Gastroesophageal sphincter (tissue), 4 donors: Measurements from ENCODE around the gene IL1B. TPM values are rescaled to one million over a fixed set of nuclear protein-coding genes. Genes with fewer than 3 reads are reported as not detected.

Experiments
- ATAC-seq: fragments of 150-250 bp; one replicate; pipeline ENCODE4 v1.9.1; 2016; ENCODE audit warnings: mild to moderate bottlenecking, moderate library complexity
- H3K27ac ChIP-seq, 4 donors: fragments of 200-600 bp; sonication (generic) in 3 of 4; 1 replicate in 3 of 4; 2 replicates in 1 of 4; pipeline ENCODE4 v1.5.1; 2016 to 2019
- H3K27me3 ChIP-seq: fragments of 200-600 bp; sonication (generic); one replicate; pipeline ENCODE4 v1.5.1; 2019
- H3K36me3 ChIP-seq, 2 donors: fragments of 200-600 bp; sonication (generic); one replicate each; pipeline ENCODE4 v1.5.1; 2019; ENCODE audit warnings: control low read depth in 1 of 2
- H3K4me1 ChIP-seq, 3 donors: fragments of 200-600 bp; sonication (generic); 1 replicate in 2 of 3; 2 replicates in 1 of 3; pipeline ENCODE4 v1.5.1; 2016 to 2019; ENCODE audit warnings: control low read depth in 2 of 3
- H3K4me3 ChIP-seq, 2 donors: fragments of 200-600 bp; sonication (generic); one replicate each; pipeline ENCODE4 v1.5.1; 2019; ENCODE audit warnings: mild to moderate bottlenecking in 1 of 2, moderate library complexity in 1 of 2
- H3K9me3 ChIP-seq, 3 donors: fragments of 200-600 bp; sonication (generic); one replicate each; pipeline ENCODE4 v1.5.1; 2017 to 2019; ENCODE audit warnings: control low read depth in 2 of 3
- CTCF ChIP-seq, 4 experiments: fragments of 200-600 bp in 2 of 4; fragments of 450-650 bp in 2 of 4; sonication (generic) in 1 of 4; IDR thresholded peaks; one replicate each; pipeline ENCODE4 v1.5.1; 2017 to 2019; ENCODE audit warnings: antibody characterized with exemption in 4 of 4, mild to moderate bottlenecking in 2 of 4, moderate library complexity in 2 of 4
- EP300 ChIP-seq: sonication (generic); formaldehyde crosslinking; IDR thresholded peaks from one replicate; pipeline ENCODE4 v1.6.1; 2017; ENCODE audit warnings: antibody characterized with exemption, mild to moderate bottlenecking
- POLR2A ChIP-seq, 2 donors: fragments of 450-650 bp; IDR thresholded peaks; one replicate each; pipeline ENCODE4 v1.6.1; 2017; ENCODE audit warnings: antibody characterized with exemption in 2 of 2, mild to moderate bottlenecking in 2 of 2, moderate library complexity in 1 of 2
- POLR2AphosphoS5 ChIP-seq: sonication (generic); formaldehyde crosslinking; IDR thresholded peaks from one replicate; pipeline ENCODE4 v1.6.1; 2017; ENCODE audit warnings: antibody characterized with exemption
- WGBS, 2 donors: methylation state at CpG; one replicate each; pipeline ENCODE4 v1.1.5; 2018; ENCODE audit warnings: low coverage in 1 of 2; 5-methylcytosine and 5-hydroxymethylcytosine counted together
- total RNA-seq, 4 donors: library from RNA; depleted of rRNA; stranded (reverse); fragments of >200 nt; gene quantifications; one replicate each; pipeline ENCODE4 v1.1.0, GENCODE V29; 2016

IL1B gene
- total RNA-seq, 4 donors from 2014 or later, result 2.7 to 3.2 TPM; not detected in 2

- no peaks in the 10 kb centered on the region for H3K4me1 ChIP-seq
- H3K9me3 ChIP-seq, result no peaks in the 10 kb centered on the region
- WGBS, 2 donors, result 71 to 82% methylated on average over 5 of the region's 5 CpGs
- no peak for ATAC-seq
- TF ChIP-seq CTCF (IDR thresholded peaks at IDR 0.05), result no peak
- no peak overlapping the region for H3K4me3 ChIP-seq
- no peaks in the 10 kb centered on the region for H3K36me3 ChIP-seq
- H3K27me3 ChIP-seq, result no peaks in the 10 kb centered on the region
- no peak overlapping the region for H3K27ac ChIP-seq
Measured at GRCh38 chr2:112881217-112881985, 44.8 kb upstream of the IL1B start.

GRCh38 chr2:112880696-112881095 lies 44.1 kb upstream of the IL1B start:
- H3K36me3 ChIP-seq, result no peaks in the 10 kb centered on the region
- H3K4me3 ChIP-seq, result no peak overlapping the region
- no peaks in the 10 kb centered on the region for H3K4me1 ChIP-seq
- TF ChIP-seq CTCF (IDR thresholded peaks at IDR 0.05) (no peak), POLR2AphosphoS5 (no peak), EP300 (no peak), POLR2A (IDR thresholded peaks at IDR 0.05) (no peak)
- 56 to 82% methylated on average over 5 to 7 of the region's 7 CpGs for whole genome bisulfite sequencing, 2 donors
- H3K27ac ChIP-seq, result no peak overlapping the region
- ATAC-seq, result no peak
- H3K9me3 ChIP-seq, result no peaks in the 10 kb centered on the region
- no peaks in the 10 kb centered on the region for H3K27me3 ChIP-seq

- H3K4me3 ChIP-seq, result no peak overlapping the region
- no peaks in the 10 kb centered on the region for H3K4me1 ChIP-seq
- WGBS, 2 donors, result 83% methylated on average over 5 of the region's 5 CpGs; no CpG with 5 or more reads in 1 of the 2 donors
- no peak for ATAC-seq
- H3K27me3 ChIP-seq, result no peaks in the 10 kb centered on the region
- no peaks in the 10 kb centered on the region for H3K9me3 ChIP-seq
- no peaks in the 10 kb centered on the region for H3K36me3 ChIP-seq
- no peak for TF ChIP-seq POLR2A (IDR thresholded peaks at IDR 0.05)
- no peak for TF ChIP-seq CTCF (IDR thresholded peaks at IDR 0.05)
- no peak for TF ChIP-seq POLR2AphosphoS5
- TF ChIP-seq EP300, result no peak
- H3K27ac ChIP-seq, result no peak overlapping the region
Measured at GRCh38 chr2:112880091-112880531, 43.5 kb upstream of the IL1B start.

- Histone ChIP-seq H3K9me3 (no peaks in the 10 kb centered on the region), H3K27ac (no peak overlapping the region), H3K27me3 (no peaks in the 10 kb centered on the region), H3K4me1 (no peaks in the 10 kb centered on the region), H3K36me3 (no peaks in the 10 kb centered on the region), H3K4me3 (no peak overlapping the region)
- WGBS, 2 donors, result 100% methylated on average over 1 of the region's 6 CpGs; no CpG with 5 or more reads in 1 of the 2 donors
- no peak for TF ChIP-seq EP300
- TF ChIP-seq POLR2AphosphoS5, result no peak
- no peak for TF ChIP-seq POLR2A (IDR thresholded peaks at IDR 0.05)
- no peak for TF ChIP-seq CTCF (IDR thresholded peaks at IDR 0.05)
- ATAC-seq, result no peak
Measured at GRCh38 chr2:112879491-112880041, 43.0 kb upstream of the IL1B start.

DNA sequence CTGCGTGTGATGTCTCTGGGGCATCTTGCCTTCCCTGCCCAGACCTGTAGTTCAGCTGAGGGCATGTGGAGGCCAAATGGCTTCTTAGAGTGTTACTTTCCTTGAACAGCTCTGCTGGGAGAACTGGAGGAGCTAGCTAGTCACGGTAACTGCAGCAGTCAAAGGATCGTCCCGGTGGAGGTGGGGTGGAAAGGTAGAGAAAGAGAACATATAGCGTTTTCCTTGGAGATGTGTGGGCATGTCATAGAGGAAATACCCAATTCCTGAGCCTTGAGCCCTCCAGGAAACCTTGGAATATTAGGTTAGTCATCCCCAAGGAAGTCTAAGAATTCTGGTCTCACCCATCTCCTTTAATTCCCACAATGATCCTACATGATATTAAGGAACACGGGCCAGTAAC lies 40.8 kb upstream of the IL1B start:
- H3K36me3 ChIP-seq, result no peaks in the 10 kb centered on the region
- H3K27ac ChIP-seq, result no peak overlapping the region
- no peaks in the 10 kb centered on the region for H3K4me1 ChIP-seq
- H3K27me3 ChIP-seq, result no peaks in the 10 kb centered on the region
- no peak for ATAC-seq
- 93 to 95% methylated on average over 3 to 5 of the region's 6 CpGs for WGBS, 2 donors
- no peaks in the 10 kb centered on the region for H3K9me3 ChIP-seq
- TF ChIP-seq POLR2AphosphoS5 (no peak), POLR2A (IDR thresholded peaks at IDR 0.05) (no peak), CTCF (IDR thresholded peaks at IDR 0.05) (no peak), EP300 (no peak)
- no peak overlapping the region for H3K4me3 ChIP-seq
